Loucy (cell line): ENCODE results near the gene HBS1L.

ENCODE experiments used
- CTCF ChIP-seq: fragments of 200-600 bp; sonication (generic); conservative IDR thresholded peaks from 2 replicates; pipeline ENCODE4 v1.5.1; 2014; ENCODE audit warnings: mild to moderate bottlenecking, antibody characterized with exemption, low read length
- EZH2phosphoT487 ChIP-seq: fragments of 200-600 bp; IDR thresholded peaks from 2 replicates; pipeline ENCODE4 v1.6.1; 2018; ENCODE audit warnings: antibody characterized with exemption, mild to moderate bottlenecking, moderate library complexity, borderline replicate concordance

GRCh38 chr6:135025775-135026174 is 28.8 kb downstream of the HBS1L start:
- TF ChIP-seq CTCF (no peak), EZH2phosphoT487 (no peak)
